HCEC 1CT (cell line): ENCODE results near the gene MAU2.
"Not testable (repeated sequence)": the region's sequence is repeated elsewhere in the genome, so short reads cannot be mapped to it uniquely, and the experiment has no call there.

Experiments
- DNase-seq: peaks from one replicate; pipeline ENCODE4 v3.0.0-alpha.2; 2017

MAU2 gene

GRCh38 chr19:19348266-19348665 is 27.6 kb downstream of the MAU2 start:
- DNase-seq, result no peak

DNA sequence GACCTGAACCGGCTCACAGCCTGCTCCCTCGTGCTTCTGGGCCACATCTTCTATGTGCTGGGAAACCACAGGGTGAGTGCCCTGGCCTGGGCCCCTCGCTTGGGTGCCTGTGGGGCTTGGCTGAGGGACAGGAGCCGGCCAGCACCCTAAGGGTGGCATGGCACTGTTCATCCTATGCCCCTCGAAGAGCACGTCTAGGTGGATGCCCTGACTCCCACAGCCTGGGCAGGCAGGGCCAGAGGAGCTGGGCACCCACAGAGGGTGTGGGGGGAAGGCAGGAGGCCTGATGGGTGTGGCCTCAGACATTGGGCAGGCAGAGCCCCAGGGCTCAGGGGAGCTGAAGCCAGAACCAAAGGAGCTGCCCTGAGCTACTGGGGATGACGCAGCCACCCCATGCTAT is 28.7 kb downstream of the MAU2 start:
- no peak for DNase-seq

DNA sequence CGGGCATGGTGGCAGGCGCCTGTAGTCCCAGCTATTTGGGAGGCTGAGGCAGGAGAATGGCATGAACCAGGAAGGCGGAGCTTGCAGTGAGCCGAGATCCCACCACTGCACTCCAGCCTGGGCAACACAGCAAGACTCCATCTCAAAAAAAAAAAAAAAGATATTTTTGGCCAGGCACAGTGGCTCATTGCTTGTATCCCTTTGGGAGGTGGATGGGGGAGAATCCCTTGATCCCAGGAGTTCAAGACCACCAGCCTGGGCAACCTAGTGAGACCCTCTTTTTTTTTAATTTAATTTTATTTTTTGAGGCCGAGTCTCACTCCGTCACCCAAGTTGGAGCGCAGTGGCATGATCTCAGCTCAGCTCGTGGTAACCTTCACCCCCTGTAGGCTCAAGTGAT is 30.1 kb downstream of the MAU2 start:
- DNase-seq, result not testable (repeated sequence)

DNA sequence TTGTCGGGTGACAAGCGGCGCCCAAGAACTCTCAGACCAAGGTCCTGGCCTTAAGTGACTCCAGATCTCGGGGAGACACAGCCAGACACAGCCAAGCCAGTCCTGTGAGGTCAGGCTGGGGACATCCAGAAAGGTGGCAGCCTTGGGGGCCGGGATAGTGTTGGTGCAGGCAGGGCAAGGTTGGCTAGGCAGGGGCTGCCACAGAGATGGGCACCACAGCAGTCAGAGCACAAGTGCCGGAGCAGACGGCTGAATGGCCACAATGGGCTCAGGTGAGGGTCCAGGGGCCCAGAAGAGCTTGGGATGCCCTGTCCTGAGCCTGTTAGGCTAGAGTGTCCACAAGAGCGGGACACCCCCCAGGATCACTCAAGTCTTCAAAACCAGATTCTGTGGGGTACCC is 32.2 kb downstream of the MAU2 start:
- DNase-seq, result no peak

DNA sequence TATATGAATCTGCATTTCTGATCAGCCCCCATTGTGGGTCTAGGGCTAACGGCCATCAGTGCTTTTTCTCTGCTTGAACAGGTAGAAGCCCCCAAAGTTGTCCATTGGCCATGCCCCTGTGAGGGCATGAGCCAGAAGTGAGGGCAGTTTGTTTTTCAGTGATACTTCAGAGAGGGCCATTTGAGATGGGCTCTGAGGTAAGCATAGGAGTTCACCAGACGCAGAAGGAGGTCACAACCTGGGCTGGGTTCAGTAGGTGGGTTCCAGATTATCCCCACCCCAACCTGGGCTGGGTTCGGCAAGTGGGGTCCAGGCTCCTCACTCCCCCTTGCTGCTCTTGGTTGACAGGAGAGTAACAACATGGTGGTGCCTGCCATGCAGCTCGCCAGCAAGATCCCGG is 33.4 kb downstream of the MAU2 start:
- no peak for DNase-seq

DNA sequence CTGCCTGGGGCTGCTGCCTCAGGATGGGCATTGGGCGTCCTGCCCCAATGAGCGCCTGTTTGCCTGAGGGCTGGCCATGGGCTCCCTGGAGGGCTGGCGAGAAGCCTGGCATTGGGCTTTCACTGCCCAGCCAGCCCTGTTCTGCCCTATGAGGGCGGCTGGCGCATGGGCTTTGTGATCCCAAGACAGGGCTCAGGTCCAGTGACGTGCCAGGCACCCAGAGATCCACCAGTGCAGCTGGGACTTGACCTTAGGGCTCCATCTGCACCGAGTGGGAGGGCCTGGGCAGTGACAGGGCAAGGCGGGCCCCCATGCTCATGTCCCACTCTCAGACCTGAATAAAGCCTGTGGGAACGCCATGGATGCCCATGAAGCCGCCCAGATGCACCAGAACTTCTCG is 34.3 kb downstream of the MAU2 start:
- no peak for DNase-seq

GRCh38 chr19:19355606-19356139 is 35.0 kb downstream of the MAU2 start:
- DNase-seq, result no peak

DNA sequence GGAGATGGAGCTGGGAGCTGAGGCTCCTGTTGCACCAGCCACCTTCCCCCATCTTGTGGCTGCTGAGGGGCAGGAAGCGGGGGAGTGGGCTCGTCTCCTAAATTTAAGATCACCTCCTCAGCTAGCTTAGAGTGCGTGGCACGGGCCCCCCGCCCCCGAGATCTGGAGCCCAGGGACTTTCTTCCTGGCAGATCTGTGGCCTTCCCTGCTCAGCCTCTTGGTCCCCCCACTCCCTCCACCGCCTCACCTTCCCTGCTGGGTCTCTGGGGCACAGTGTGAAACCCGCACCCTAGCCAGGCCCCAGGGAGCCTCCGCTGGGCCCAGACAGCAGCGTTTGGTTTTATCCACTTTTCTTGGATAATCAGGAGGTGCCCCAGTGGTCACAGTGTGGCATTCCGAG is 35.9 kb downstream of the MAU2 start:
- DNase-seq, result no peak

DNA sequence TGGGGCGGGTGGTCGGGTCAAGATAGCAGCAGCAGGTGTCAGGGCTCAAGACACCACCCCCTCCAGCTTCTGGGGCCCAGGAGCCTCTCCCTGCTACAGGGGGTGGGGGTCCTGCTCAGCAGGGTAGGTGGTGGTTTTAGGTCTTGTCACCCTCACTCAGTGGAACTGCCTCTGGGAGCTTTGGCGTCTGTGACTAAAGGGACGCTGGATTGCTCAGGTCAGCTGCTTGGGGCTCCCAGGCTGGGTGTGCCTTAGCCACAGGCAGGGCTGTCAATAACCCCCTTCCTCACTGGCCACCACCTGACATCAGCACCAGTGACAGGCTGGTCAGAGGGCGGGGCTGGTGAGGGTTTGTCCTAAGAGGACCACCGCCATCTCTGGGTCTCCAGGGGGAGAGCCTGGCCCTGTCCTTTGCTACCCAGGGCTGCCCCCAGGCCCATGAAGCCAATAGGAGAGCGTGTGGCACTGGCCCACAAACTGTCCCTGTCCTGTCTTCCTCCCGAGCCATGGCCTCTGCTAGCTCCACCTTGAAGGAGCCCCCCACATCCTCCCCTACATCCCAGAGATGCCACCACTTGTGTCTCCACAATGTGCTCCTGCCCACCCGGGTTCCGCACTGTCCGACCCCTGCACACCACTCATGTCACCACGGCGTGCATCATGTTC is 36.4 kb downstream of the MAU2 start:
- no peak for DNase-seq

- DNase-seq, result peak; percentile 75
Measured at GRCh38 chr19:19361075-19361594, 40.5 kb downstream of the MAU2 start.

- no peak for DNase-seq
Measured at GRCh38 chr19:19362075-19362474, 41.4 kb downstream of the MAU2 start.

DNA sequence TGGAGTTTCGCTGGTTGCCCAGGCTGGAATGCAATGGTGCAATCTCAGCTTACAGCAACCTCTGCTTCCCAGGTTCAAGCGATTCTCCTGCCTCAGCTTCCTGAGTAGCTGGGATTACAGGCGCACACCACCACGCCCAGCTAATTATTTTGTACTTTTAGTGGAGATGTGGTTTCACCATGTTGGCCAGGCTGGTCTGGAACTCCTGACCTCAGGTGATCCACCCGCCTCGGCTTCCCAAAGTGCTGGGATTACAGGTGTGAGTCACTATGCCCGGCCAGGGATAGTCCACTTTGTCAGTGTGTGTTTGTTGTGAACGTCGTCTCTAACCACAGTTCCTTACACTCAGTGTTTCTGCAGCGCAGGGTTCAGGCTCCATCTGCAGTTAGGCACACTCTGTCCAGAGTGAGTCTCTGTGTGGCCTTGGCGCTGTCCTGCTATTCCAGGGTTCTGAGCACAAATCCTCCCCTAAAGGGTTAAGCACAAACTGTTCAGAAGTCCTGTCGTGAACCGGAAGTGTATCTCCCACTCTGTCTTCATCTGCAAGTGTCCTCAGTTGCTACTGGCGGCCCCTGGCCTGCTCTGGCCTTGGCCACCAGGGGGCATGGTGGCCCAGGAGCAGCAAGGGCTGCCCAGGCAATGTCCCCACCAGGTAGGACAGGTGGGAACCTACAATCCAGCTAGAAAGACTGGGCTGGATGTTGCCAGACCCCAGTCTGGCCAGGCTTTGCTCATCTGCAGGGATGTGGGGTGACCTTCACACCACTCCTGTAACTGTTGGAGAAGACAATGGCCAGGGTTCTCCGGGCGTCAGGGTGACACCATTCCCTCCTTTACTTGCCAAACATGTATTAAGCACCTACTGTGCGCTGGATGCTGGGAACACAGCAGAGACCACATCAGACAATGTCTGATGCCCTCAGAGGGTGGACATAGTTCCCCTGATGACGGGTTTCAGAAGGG is 46.1 kb downstream of the MAU2 start:
- peak; percentile 74 for DNase-seq

GRCh38 chr19:19368087-19368486 is 47.5 kb downstream of the MAU2 start:
- no peak for DNase-seq

GRCh38 chr19:19371059-19371458 is 50.4 kb downstream of the MAU2 start:
- DNase-seq, result no peak

DNA sequence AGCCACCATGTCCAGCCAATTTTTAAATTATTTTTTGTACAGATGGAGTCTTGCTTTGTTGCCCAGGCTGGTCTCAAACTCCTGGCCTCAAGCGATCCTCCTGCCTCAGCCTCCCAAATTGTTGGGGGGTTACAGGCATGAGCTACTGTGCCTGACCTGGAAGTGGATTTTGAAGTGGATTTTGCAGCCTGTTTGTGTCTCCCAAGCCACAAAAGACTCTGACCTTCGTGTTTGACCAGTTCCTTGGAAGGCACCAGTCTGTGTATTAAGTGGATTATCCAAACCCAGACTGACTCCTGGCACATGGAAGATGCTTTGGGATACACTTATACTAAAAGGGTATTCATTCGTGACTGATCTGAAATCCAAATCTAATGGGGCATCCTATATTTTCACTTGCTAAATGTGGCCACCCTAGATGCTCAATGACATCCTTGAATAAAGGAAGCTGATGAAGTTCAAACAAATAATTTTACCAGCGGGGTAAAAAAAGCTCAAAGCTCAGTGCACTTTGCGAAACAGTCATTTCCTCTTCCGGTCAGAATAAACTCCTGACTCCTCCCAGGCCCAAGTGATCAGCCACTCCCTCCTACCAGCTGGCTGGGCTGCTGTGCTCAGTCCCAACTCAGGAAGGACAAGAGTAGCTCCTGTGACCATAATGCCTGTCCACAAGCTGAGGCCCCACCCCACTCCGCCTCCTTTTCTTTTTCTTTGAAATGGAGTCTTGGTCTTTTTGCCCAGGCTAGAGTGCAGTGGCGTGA is 52.2 kb downstream of the MAU2 start:
- DNase-seq, result peak; percentile 64

DNA sequence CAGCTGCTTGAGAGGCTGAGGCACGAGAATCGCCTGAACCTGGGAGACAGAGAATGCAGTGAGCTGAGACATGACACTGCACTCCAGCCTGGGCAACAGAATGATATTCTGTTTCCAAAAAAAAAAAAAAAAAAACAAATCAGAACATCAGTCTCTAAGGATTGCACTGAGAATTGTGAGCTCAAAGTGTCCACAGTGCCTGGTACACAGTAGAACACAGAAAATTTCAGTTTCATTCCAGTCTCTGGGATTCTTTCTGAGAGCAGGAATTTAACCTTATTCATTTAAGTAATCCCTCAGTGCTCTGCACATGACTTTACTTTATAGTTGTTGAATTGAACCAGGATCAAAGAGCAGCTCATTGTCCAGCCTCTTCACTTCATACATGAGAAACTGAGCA is 58.9 kb downstream of the MAU2 start:
- no peak for DNase-seq

DNA sequence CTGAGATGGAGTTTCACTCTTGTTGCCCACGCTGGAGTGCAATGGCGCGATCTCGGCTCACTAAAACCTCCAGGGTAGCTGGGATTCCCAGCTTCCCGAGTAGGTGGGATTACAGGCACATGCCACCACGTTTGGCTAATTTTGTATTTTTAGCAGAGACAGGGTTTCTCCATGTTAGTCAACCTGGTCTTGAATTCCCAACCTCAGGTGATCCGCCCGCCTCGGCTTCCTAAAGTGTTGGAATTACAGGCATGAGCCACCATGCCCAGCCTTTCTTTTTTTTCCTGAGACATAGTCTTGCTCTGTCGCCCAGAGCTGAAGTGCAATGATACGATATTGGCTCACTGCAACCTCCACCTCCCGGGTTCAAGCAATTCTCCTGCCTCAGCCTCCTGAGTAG is 59.7 kb downstream of the MAU2 start:
- not testable (repeated sequence) for DNase-seq

DNA sequence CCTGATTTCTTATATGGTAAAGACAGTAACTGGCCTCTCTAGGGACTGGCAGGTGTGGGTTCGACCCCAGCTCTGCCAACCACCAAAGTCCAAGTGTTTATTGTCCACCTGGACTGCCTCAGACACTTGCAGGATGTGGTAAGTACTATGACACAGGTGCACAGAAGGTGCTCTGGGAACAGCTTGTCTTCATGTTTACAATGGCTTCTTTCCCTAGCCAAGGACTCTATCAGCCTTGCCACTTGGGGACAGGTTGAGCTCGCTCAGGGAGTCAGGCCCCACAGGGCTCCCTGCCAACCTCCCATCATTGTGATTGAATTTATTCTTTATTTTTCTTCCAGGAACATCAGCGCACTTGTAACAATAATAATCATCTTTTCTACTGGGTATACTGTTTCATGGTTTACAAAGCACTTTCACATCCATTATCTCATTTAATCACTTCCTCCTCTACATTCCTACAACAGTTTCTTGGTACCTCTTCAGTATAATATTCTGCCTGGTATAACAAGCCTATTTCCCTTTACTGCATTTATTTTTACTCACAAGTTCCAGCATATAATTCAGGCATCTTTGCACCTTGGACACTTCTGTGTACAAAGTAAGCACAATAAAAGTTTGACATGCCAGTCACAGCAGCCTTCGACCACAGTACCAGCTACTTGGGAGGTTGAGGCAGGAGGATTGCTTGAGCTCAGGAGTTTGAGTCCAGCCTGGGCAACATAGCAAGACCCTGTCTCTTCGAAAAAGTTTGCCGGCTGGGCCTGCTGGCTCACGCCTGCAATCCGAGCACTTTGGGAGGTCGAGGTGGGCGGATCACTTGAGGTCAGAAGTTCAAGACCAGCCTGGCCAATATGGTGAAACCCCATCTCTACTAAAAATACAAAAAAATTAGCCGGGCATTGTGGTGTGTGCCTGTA is 60.6 kb downstream of the MAU2 start:
- DNase-seq, result no peak

- DNase-seq, result no peak
Measured at GRCh38 chr19:19382118-19382517, 61.5 kb downstream of the MAU2 start.

GRCh38 chr19:19384486-19384885 is 63.9 kb downstream of the MAU2 start:
- no peak for DNase-seq

GRCh38 chr19:19385131-19385895 is 64.7 kb downstream of the MAU2 start:
- DNase-seq, result peak; percentile 99
